ENCODE measurements around the gene LBHD2. TPM values are rescaled to one million over a fixed set of nuclear protein-coding genes. Genes with fewer than 3 reads are reported as not detected.

The LBHD2 gene
- total RNA-seq, 1 donor from 2014 or later, result not detected

- Mint-ChIP-seq H3K9me3 (ENCODE audit: unreplicated experiment) (no peaks in the 10 kb centered on the region), H3K4me1 (ENCODE audit: low read depth, unreplicated experiment) (peaks cover 17% of the 10 kb centered on the region), H3K4me3 (ENCODE audit: unreplicated experiment) (peak overlapping the region; percentile 73), H3K36me3 (ENCODE audit: low read depth, unreplicated experiment) (peaks cover 14% of the 10 kb centered on the region), H3K27ac (ENCODE audit: unreplicated experiment) (peak overlapping the region; percentile 78), H3K27me3 (ENCODE audit: low read depth, unreplicated experiment) (peaks cover 27% of the 10 kb centered on the region)
- Histone ChIP-seq H3K36me3 (ENCODE audit: insufficient read depth, low read length) (no peaks in the 10 kb centered on the region), H2AFZ (ENCODE audit: low read depth, low read length) (no peak overlapping the region), H3K4me3 (ENCODE audit: insufficient read depth, low read depth, low read length) (no peak overlapping the region), H3K27ac (ENCODE audit: low read depth, low read length) (no peak overlapping the region), H3K4me1 (ENCODE audit: insufficient read depth, low read length) (peaks cover 23% of the 10 kb centered on the region), H3K79me2 (ENCODE audit: insufficient read depth, low read length) (no peaks in the 10 kb centered on the region), H3K9me3 (ENCODE audit: insufficient read depth, low read depth, low read length) (no peaks in the 10 kb centered on the region), H3K9ac (ENCODE audit: low read length) (no peak overlapping the region), H4K20me1 (ENCODE audit: insufficient read depth, low read length) (peaks cover 65% of the 10 kb centered on the region), H3K27me3 (ENCODE audit: insufficient read depth, low read length) (no peaks in the 10 kb centered on the region), H3K4me2 (ENCODE audit: low read length) (no peak overlapping the region)
- FAIRE-seq (no peak), DNase-seq (ENCODE audit: low read depth) (no peak)
- TF ChIP-seq, protein P1, sequence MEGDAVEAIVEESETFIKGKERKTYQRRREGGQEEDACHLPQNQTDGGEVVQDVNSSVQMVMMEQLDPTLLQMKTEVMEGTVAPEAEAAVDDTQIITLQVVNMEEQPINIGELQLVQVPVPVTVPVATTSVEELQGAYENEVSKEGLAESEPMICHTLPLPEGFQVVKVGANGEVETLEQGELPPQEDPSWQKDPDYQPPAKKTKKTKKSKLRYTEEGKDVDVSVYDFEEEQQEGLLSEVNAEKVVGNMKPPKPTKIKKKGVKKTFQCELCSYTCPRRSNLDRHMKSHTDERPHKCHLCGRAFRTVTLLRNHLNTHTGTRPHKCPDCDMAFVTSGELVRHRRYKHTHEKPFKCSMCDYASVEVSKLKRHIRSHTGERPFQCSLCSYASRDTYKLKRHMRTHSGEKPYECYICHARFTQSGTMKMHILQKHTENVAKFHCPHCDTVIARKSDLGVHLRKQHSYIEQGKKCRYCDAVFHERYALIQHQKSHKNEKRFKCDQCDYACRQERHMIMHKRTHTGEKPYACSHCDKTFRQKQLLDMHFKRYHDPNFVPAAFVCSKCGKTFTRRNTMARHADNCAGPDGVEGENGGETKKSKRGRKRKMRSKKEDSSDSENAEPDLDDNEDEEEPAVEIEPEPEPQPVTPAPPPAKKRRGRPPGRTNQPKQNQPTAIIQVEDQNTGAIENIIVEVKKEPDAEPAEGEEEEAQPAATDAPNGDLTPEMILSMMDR (IDR thresholded peaks at IDR 0.05; ENCODE audit: insufficient read depth, low read depth, low read length), result no peak
- no peak for TF ChIP-seq EZH2 (IDR thresholded peaks at IDR 0.05; ENCODE audit: insufficient read depth, low read length)
Measured at GRCh38 chr14:103128631-103129300, 44.8 kb downstream of the LBHD2 start.

DNA sequence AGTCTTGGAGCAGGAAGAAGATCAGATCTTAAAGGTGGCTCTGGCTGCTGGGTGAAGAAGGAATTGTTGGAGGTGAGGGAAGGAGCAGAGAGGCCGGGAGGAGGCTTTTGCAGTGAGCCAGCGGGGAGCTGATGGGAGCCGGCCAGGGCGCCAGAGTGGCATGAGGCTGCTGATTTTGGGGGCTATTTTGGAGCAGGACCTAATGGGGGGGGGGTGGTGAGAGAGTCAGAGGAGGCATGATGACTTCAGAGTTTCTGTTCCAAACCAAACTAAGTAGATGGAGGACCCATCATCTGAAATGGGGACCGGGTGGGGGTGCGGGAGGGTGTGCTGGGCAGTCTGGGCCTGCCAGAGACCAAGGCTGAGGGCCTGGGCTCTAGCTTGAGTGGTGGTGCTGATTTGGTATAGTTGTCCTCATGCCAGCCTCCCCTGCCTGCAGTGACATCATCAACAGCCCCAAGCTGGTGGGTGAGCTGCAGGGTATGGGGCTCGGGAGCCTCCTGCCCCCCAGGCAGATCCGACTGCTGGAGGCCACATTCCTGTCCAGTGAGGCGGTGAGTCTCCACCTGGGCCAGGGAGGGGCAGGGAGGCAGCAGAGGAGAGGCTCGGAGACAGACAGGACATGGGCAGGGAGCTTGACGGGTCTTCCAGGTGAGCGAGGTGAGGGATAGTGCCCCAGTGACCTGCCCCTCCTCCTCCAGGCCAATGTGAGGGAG, 45.4 kb downstream of the LBHD2 start:
- Histone ChIP-seq H2AFZ (ENCODE audit: low read depth, low read length) (no peak overlapping the region), H3K79me2 (ENCODE audit: insufficient read depth, low read length) (no peaks in the 10 kb centered on the region), H4K20me1 (ENCODE audit: insufficient read depth, low read length) (peaks cover 60% of the 10 kb centered on the region), H3K27ac (ENCODE audit: low read depth, low read length) (no peak overlapping the region), H3K4me1 (ENCODE audit: insufficient read depth, low read length) (peaks cover 17% of the 10 kb centered on the region), H3K9ac (ENCODE audit: low read length) (no peak overlapping the region), H3K4me3 (ENCODE audit: insufficient read depth, low read depth, low read length) (no peak overlapping the region), H3K36me3 (ENCODE audit: insufficient read depth, low read length) (no peaks in the 10 kb centered on the region), H3K4me2 (ENCODE audit: low read length) (no peak overlapping the region), H3K9me3 (ENCODE audit: insufficient read depth, low read depth, low read length) (no peaks in the 10 kb centered on the region), H3K27me3 (ENCODE audit: insufficient read depth, low read length) (no peaks in the 10 kb centered on the region)
- peaks cover 17% of the 10 kb centered on the region for H3K36me3 Mint-ChIP-seq (ENCODE audit: low read depth, unreplicated experiment)
- no peak for FAIRE-seq
- no peak for TF ChIP-seq EZH2 (IDR thresholded peaks at IDR 0.05; ENCODE audit: insufficient read depth, low read length)
- TF ChIP-seq, protein P1 (IDR thresholded peaks at IDR 0.05; ENCODE audit: insufficient read depth, low read depth, low read length), result no peak
- H3K27ac Mint-ChIP-seq (ENCODE audit: unreplicated experiment), result peak overlapping the region; percentile 78
- peaks cover 15% of the 10 kb centered on the region for H3K4me1 Mint-ChIP-seq (ENCODE audit: low read depth, unreplicated experiment)
- no peak for DNase-seq (ENCODE audit: low read depth)
- H3K27me3 Mint-ChIP-seq (ENCODE audit: low read depth, unreplicated experiment), result peaks cover 24% of the 10 kb centered on the region
- H3K4me3 Mint-ChIP-seq (ENCODE audit: unreplicated experiment), result peak overlapping the region; percentile 73
- no peaks in the 10 kb centered on the region for H3K9me3 Mint-ChIP-seq (ENCODE audit: unreplicated experiment)

Data from astrocyte (in vitro differentiated cells and primary cell).